Sigmoid colon (tissue), 7 donors: Measurements from ENCODE around the gene HMGN1. TPM values are rescaled to one million over a fixed set of nuclear protein-coding genes. Genes with fewer than 3 reads are reported as not detected.

Experiments used
- DNase-seq: peaks from one replicate; pipeline ENCODE4 v3.0.0-alpha.2; 2019
- H3K27ac ChIP-seq, 4 donors: fragments of 200-600 bp; sonication (generic); one replicate each; pipeline ENCODE4 v1.5.1; 2016 to 2019; ENCODE audit warnings: mild to moderate bottlenecking in 1 of 4
- H3K27me3 ChIP-seq, 3 donors: fragments of 200-600 bp; sonication (generic); one replicate each; pipeline ENCODE4 v1.5.1; 2019; ENCODE audit warnings: mild to moderate bottlenecking in 1 of 3
- H3K36me3 ChIP-seq, 4 donors: fragments of 200-600 bp; sonication (generic); one replicate each; pipeline ENCODE4 v1.5.1; 2016 to 2019
- H3K4me1 ChIP-seq, 4 donors: fragments of 200-600 bp; sonication (generic); one replicate each; pipeline ENCODE4 v1.5.1; 2017 to 2019
- H3K4me3 ChIP-seq, 4 donors: fragments of 200-600 bp; sonication (generic); one replicate each; pipeline ENCODE4 v1.5.1; 2017 to 2019; ENCODE audit warnings: mild to moderate bottlenecking in 2 of 4, moderate library complexity in 1 of 4
- H3K9me3 ChIP-seq, 4 donors: fragments of 200-600 bp in 3 of 4; sonication (generic) in 3 of 4; one replicate each; pipeline versions ENCODE4 v1.5.1 to v1.6.1; 2013 to 2019
- CTCF ChIP-seq, 4 experiments: fragments of 450-650 bp in 3 of 4; fragments of 200-600 bp in 1 of 4; IDR thresholded peaks; one replicate each; pipeline ENCODE4 v1.5.1; 2016 to 2019; ENCODE audit warnings: antibody characterized with exemption in 4 of 4, mild to moderate bottlenecking in 3 of 4, moderate library complexity in 2 of 4
- EP300 ChIP-seq, 4 donors: sonication (generic); formaldehyde crosslinking; IDR thresholded peaks; one replicate each; pipeline ENCODE4 v1.6.1; 2017; ENCODE audit warnings: antibody characterized with exemption in 4 of 4
- POLR2A ChIP-seq, 2 donors: fragments of 450-650 bp; IDR thresholded peaks; one replicate each; pipeline ENCODE4 v1.6.1; 2016; ENCODE audit warnings: antibody characterized with exemption in 2 of 2, mild to moderate bottlenecking in 2 of 2, moderate library complexity in 2 of 2
- POLR2AphosphoS5 ChIP-seq, 4 donors: sonication (generic); formaldehyde crosslinking; IDR thresholded peaks; one replicate each; pipeline ENCODE4 v1.6.1; 2017; ENCODE audit warnings: antibody characterized with exemption in 4 of 4
- WGBS, 2 donors: extraction: QIAGEN DNeasy Blood & Tissue Kit; methylation state at CpG; one replicate each; pipeline ENCODE4 v1.1.7; 2013; 5-methylcytosine and 5-hydroxymethylcytosine counted together
- intact Hi-C: fragments of 100-400 bp; cut with DNase I; formaldehyde crosslinking; loops from one replicate; pipeline ENCODE4 v1.15.1; 2023
- polyA plus RNA-seq, 3 donors: library from polyadenylated mRNA; stranded (reverse); fragments of 200-250 nt; gene quantifications; one replicate each; pipeline ENCODE4 v1.2.3, GENCODE V29; 2013
- total RNA-seq, 4 donors: library from RNA; depleted of rRNA; stranded (reverse); fragments of >200 nt; gene quantifications; one replicate each; pipeline ENCODE4 v1.1.0, GENCODE V29; 2016
- donor health status: healthy with polysubstance abuse.
- donor health status: Bipolar disorder and iron deficiency.
- donor health status: healthy.

HMGN1 gene
- total and polyA plus RNA-seq, 7 donors = 48.2 to 191 (median 73.3) TPM

GRCh38 chr21:39345440-39345839 lies 3.4 kb downstream of the HMGN1 start:
- DNase-seq = no peak
- Histone ChIP-seq H3K27me3 (no peaks in the 10 kb centered on the region), H3K27ac (peak overlapping the region in 1 of 4 donors; percentile 97), H3K9me3 (no peaks in the 10 kb centered on the region), H3K4me1 (peaks cover 0 to 35% (median 18%) of the 10 kb centered on the region in 4 donors), H3K36me3 (peaks cover 0 to 57% (median 17%) of the 10 kb centered on the region in 4 donors), H3K4me3 (no peak overlapping the region)
- 90 to 93% methylated on average over 6 of the region's 6 CpGs for WGBS, 2 donors
- intact Hi-C loops = no loop called here
- no peak for TF ChIP-seq POLR2A (IDR thresholded peaks at IDR 0.05)
- no peak for TF ChIP-seq CTCF (IDR thresholded peaks at IDR 0.05)
- no peak for TF ChIP-seq POLR2AphosphoS5 (IDR thresholded peaks at IDR 0.05)
- TF ChIP-seq EP300 (IDR thresholded peaks at IDR 0.05) = no peak

GRCh38 chr21:39344848-39345247 lies 4.0 kb downstream of the HMGN1 start:
- 89 to 90% methylated on average over 5 of the region's 5 CpGs for WGBS, 2 donors
- Histone ChIP-seq H3K4me3 (no peak overlapping the region), H3K9me3 (no peaks in the 10 kb centered on the region), H3K27me3 (no peaks in the 10 kb centered on the region), H3K4me1 (peaks cover 0 to 33% (median 16%) of the 10 kb centered on the region in 4 donors), H3K27ac (no peak overlapping the region), H3K36me3 (peaks cover 0 to 57% (median 17%) of the 10 kb centered on the region in 4 donors)
- TF ChIP-seq POLR2A (IDR thresholded peaks at IDR 0.05) = no peak
- no peak for TF ChIP-seq EP300 (IDR thresholded peaks at IDR 0.05)
- TF ChIP-seq CTCF (IDR thresholded peaks at IDR 0.05) = no peak
- TF ChIP-seq POLR2AphosphoS5 (IDR thresholded peaks at IDR 0.05) = no peak
- intact Hi-C loops = no loop called here
- no peak for DNase-seq

GRCh38 chr21:39341249-39341923 lies 7.5 kb downstream of the HMGN1 start:
- H3K36me3 ChIP-seq = peaks cover 0 to 51% (median 16%) of the 10 kb centered on the region in 4 donors
- H3K27me3 ChIP-seq = no peaks in the 10 kb centered on the region
- DNase-seq = no peak
- peaks cover 0 to 15% (median 6%) of the 10 kb centered on the region in 4 donors for H3K4me1 ChIP-seq
- H3K27ac ChIP-seq = no peak overlapping the region
- no peaks in the 10 kb centered on the region for H3K9me3 ChIP-seq
- intact Hi-C loops = no loop called here
- WGBS, 2 donors = 94 to 98% methylated on average over 6 of the region's 6 CpGs
- no peak overlapping the region for H3K4me3 ChIP-seq
- TF ChIP-seq POLR2AphosphoS5 (IDR thresholded peaks at IDR 0.05) (no peak), EP300 (IDR thresholded peaks at IDR 0.05) (no peak), POLR2A (IDR thresholded peaks at IDR 0.05) (no peak), CTCF (IDR thresholded peaks at IDR 0.05) (no peak)

GRCh38 chr21:39340687-39341086 lies 8.2 kb downstream of the HMGN1 start:
- no peaks in the 10 kb centered on the region for H3K9me3 ChIP-seq
- 92 to 93% methylated on average over 6 of the region's 6 CpGs for WGBS, 2 donors
- DNase-seq = no peak
- TF ChIP-seq POLR2A (IDR thresholded peaks at IDR 0.05) = no peak
- no peak for TF ChIP-seq CTCF (IDR thresholded peaks at IDR 0.05)
- no peak for TF ChIP-seq POLR2AphosphoS5 (IDR thresholded peaks at IDR 0.05)
- no peak for TF ChIP-seq EP300 (IDR thresholded peaks at IDR 0.05)
- no peak overlapping the region for H3K27ac ChIP-seq
- peaks cover 0 to 44% (median 15%) of the 10 kb centered on the region in 4 donors for H3K36me3 ChIP-seq
- no peak overlapping the region for H3K4me3 ChIP-seq
- H3K4me1 ChIP-seq = peaks cover 0 to 8% (median 2%) of the 10 kb centered on the region in 4 donors
- intact Hi-C loops = no loop called here
- no peaks in the 10 kb centered on the region for H3K27me3 ChIP-seq
